ENCODE measurements around the gene MAN1C1.

The MAN1C1 gene

DNA sequence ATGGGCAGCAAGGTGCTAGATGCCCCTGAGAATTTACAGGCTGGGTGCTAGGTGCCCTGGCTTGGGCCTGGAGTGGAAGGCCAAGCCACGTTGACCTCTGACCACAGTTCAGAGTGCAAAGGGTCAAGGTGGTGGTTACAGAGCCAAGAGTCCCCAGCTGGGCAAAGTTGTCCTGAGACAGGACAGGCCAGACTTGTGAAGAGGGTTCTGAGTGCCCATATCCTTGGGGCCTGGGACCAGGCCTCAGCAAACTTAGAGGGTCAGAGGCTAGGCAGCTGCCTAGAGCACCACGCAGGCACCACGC, 164.5 kb downstream of the MAN1C1 start:
- Histone ChIP-seq H3K9ac (ENCODE audit: low read length) (no peak overlapping the region), H3K4me2 (ENCODE audit: low read depth, low read length, poor library complexity, severe bottlenecking) (no peak overlapping the region), H3F3A (ENCODE audit: insufficient read depth) (no peaks in the 10 kb centered on the region), H3K27ac (ENCODE audit: low read depth, low read length) (no peak overlapping the region), H3K36me3 (ENCODE audit: low read length) (no peaks in the 10 kb centered on the region), H3K79me2 (ENCODE audit: insufficient read depth, low read length) (no peaks in the 10 kb centered on the region), H3K4me3 (ENCODE audit: insufficient read depth, low read length, poor library complexity, severe bottlenecking) (no peak overlapping the region), H3K27me3 (ENCODE audit: low read length) (no peaks in the 10 kb centered on the region), H4K20me1 (ENCODE audit: low read depth, low read length) (no peaks in the 10 kb centered on the region), H2AFZ (ENCODE audit: low read depth, low read length, severe bottlenecking) (no peak overlapping the region), H3K9me3 (ENCODE audit: insufficient read depth, low read length) (no peaks in the 10 kb centered on the region), H3K9me2 (replicated peaks; ENCODE audit: insufficient read depth, low read length) (no peaks in the 10 kb centered on the region)
- no peak for TF ChIP-seq EZH2phosphoT487 (conservative IDR thresholded peaks at IDR 0.05; ENCODE audit: low read length)
- TF ChIP-seq, protein P1, sequence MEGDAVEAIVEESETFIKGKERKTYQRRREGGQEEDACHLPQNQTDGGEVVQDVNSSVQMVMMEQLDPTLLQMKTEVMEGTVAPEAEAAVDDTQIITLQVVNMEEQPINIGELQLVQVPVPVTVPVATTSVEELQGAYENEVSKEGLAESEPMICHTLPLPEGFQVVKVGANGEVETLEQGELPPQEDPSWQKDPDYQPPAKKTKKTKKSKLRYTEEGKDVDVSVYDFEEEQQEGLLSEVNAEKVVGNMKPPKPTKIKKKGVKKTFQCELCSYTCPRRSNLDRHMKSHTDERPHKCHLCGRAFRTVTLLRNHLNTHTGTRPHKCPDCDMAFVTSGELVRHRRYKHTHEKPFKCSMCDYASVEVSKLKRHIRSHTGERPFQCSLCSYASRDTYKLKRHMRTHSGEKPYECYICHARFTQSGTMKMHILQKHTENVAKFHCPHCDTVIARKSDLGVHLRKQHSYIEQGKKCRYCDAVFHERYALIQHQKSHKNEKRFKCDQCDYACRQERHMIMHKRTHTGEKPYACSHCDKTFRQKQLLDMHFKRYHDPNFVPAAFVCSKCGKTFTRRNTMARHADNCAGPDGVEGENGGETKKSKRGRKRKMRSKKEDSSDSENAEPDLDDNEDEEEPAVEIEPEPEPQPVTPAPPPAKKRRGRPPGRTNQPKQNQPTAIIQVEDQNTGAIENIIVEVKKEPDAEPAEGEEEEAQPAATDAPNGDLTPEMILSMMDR (IDR thresholded peaks at IDR 0.05; ENCODE audit: insufficient read depth, low read length, poor library complexity, severe bottlenecking), result no peak

DNA sequence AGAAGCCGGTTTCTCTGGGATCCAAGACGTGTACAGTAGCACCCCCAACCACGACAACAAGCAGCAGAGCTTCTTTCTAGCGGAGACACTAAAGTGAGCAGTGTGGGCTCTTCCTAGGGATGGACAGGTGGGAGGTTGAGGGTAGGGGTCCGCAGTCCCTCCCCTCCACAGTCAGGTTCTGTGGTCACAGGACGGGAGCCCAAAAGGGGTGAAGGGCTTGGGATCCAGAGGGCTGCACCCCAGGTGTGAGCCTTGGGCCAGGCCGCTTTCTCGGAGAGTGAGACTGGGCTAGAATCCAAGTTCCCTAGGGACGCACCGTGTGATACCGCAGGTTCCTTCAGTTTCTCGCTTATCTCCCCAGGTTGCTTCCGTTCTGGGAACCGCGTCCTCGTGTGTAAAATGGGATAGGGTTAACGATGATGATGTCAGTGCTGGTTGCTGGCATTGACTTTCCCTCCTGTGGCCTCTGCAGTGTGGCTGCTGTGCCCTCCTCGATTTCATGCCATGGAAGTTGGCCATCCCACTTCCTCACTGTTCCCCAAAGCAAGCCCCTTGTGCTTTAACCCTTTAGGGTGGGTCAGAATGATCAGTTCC, 166.1 kb downstream of the MAN1C1 start:
- H3K9me3 ChIP-seq (ENCODE audit: insufficient read depth, low read length), result no peaks in the 10 kb centered on the region
- TF ChIP-seq, protein P1 (IDR thresholded peaks at IDR 0.05; ENCODE audit: insufficient read depth, low read length, poor library complexity, severe bottlenecking), result no peak
- no peak for TF ChIP-seq EZH2phosphoT487 (conservative IDR thresholded peaks at IDR 0.05; ENCODE audit: low read length)
- no peaks in the 10 kb centered on the region for H3K9me2 ChIP-seq (replicated peaks; ENCODE audit: insufficient read depth, low read length)
- H3K36me3 ChIP-seq (ENCODE audit: low read length), result no peaks in the 10 kb centered on the region
- no peak overlapping the region for H3K4me3 ChIP-seq (ENCODE audit: insufficient read depth, low read length, poor library complexity, severe bottlenecking)
- H4K20me1 ChIP-seq (ENCODE audit: low read depth, low read length), result no peaks in the 10 kb centered on the region
- H3K27me3 ChIP-seq (ENCODE audit: low read length), result no peaks in the 10 kb centered on the region
- H3F3A ChIP-seq (ENCODE audit: insufficient read depth), result no peaks in the 10 kb centered on the region
- H3K4me2 ChIP-seq (ENCODE audit: low read depth, low read length, poor library complexity, severe bottlenecking), result no peak overlapping the region
- H3K9ac ChIP-seq (ENCODE audit: low read length), result no peak overlapping the region
- no peak overlapping the region for H2AFZ ChIP-seq (ENCODE audit: low read depth, low read length, severe bottlenecking)
- H3K27ac ChIP-seq (ENCODE audit: low read depth, low read length), result no peak overlapping the region
- H3K79me2 ChIP-seq (ENCODE audit: insufficient read depth, low read length), result no peaks in the 10 kb centered on the region

DNA sequence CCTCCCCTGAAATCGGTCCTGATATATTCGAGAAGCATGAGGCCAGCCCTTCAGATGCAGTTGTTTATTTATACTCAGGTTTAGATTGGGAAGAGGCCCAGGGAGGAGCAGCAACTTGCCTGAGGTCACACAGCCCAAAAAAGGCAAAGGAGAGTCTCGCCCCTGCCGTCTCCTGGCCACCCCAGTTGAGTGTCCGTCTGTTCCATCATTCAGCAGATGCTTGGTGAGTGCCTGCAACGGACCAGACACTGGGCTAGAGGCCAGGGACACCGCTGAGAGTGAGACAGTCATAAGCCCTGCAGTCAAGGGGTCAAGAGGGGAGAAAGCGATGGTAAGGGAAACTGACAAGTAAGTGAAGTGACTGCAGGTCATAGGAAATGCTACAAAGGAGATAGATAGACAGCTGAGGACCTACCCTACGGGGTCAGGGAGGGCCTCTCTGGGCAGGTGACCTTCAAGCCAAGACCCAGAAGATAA, 168.0 kb downstream of the MAN1C1 start:
- no peaks in the 10 kb centered on the region for H3K9me3 ChIP-seq (ENCODE audit: insufficient read depth, low read length)
- no peaks in the 10 kb centered on the region for H4K20me1 ChIP-seq (ENCODE audit: low read depth, low read length)
- no peak overlapping the region for H2AFZ ChIP-seq (ENCODE audit: low read depth, low read length, severe bottlenecking)
- H3K79me2 ChIP-seq (ENCODE audit: insufficient read depth, low read length), result no peaks in the 10 kb centered on the region
- H3K36me3 ChIP-seq (ENCODE audit: low read length), result no peaks in the 10 kb centered on the region
- H3K4me2 ChIP-seq (ENCODE audit: low read depth, low read length, poor library complexity, severe bottlenecking), result no peak overlapping the region
- no peaks in the 10 kb centered on the region for H3K27me3 ChIP-seq (ENCODE audit: low read length)
- H3K27ac ChIP-seq (ENCODE audit: low read depth, low read length), result no peak overlapping the region
- no peak overlapping the region for H3K4me3 ChIP-seq (ENCODE audit: insufficient read depth, low read length, poor library complexity, severe bottlenecking)
- H3F3A ChIP-seq (ENCODE audit: insufficient read depth), result no peaks in the 10 kb centered on the region
- no peak for TF ChIP-seq EZH2phosphoT487 (conservative IDR thresholded peaks at IDR 0.05; ENCODE audit: low read length)
- TF ChIP-seq, protein P1 (IDR thresholded peaks at IDR 0.05; ENCODE audit: insufficient read depth, low read length, poor library complexity, severe bottlenecking), result no peak
- H3K9me2 ChIP-seq (replicated peaks; ENCODE audit: insufficient read depth, low read length), result no peaks in the 10 kb centered on the region
- H3K9ac ChIP-seq (ENCODE audit: low read length), result no peak overlapping the region
